Myocyte (in vitro differentiated cells): ENCODE results near the gene SLC12A5. TPM values are rescaled to one million over a fixed set of nuclear protein-coding genes. Genes with fewer than 3 reads are reported as not detected.

ENCODE experiments used
- DNase-seq: peaks from one replicate; pipeline ENCODE4 v3.0.0-alpha.2; 2012; ENCODE audit warnings: low read depth
- total RNA-seq: library from RNA; depleted of rRNA; stranded (reverse); fragments of >200 nt; gene quantifications from 2 replicates; pipeline ENCODE4 v1.2.3, GENCODE V29; 2014

The SLC12A5 gene
- total RNA-seq, 1 donor from 2014 or later, result not detected

DNA sequence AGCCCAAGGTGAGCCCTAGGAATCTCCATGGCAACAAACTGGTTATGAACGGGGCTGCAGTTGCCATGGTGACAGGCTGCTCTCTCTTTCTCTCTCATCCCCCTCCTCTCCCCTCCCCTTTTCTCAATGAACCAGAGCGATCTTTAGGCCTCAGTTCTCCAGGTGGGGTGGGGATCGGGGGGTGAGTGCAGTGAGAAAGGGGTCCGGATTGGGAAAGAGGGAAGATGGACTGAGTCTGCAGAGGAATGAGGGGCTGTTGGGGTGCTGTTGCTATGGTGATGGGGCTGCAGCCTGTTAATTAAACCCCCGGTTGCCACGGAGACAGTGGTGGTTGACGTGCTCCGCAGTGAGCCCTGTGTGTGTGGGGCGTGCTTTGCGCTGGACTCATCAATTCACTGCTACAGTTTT, 3.6 kb upstream of the SLC12A5 start:
- DNase-seq, result no peak

DNA sequence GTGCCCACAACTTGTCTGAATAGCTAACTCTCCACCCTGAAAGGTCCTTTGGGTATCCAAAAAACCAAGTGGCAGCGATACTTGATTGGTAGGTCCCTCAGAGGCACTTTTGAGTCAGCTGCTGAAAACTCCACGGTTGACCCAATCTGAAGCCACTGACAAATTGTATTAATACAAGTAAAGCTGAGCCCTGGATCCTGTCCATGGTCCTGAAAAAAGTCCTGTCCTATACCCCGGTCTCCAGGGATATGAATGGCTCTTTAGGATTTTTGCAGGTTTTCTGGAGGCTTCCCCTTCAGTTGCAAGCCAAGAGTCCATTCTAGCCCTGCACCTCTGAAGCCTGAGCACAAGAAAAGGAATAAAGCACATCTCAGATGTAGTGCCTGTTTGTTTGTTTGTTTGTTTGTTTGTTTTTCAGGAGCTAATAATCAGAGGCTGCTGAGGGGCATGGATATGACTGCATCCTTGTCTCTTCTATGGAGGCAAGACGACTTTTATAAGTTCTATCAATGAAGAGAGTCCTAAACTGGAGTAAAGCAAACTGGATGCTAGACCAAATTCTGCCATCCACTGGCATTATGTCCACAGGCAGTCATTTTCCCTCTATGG, 1.7 kb upstream of the SLC12A5 start:
- DNase-seq, result peak; percentile 73

DNA sequence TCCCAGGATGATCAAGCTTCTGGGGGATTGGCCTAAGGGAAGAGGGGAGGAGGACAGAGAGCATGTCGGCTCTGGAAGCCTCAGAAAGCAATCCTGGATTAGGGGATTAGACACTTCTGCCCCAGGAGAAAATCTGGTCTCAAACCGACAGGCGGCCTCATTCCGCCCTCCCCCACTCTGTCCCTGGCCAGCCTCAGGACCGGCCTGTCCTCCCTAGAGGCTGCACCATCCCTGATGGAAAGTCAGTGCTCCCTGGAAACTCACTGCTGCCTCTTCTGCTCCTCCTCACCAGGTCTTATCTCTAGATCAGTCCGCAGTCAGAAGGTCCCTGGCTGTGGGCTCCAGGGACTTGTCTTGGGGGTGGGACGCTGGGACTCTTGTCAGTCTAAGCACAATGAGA, 905 bp upstream of the SLC12A5 start:
- DNase-seq, result no peak

DNA sequence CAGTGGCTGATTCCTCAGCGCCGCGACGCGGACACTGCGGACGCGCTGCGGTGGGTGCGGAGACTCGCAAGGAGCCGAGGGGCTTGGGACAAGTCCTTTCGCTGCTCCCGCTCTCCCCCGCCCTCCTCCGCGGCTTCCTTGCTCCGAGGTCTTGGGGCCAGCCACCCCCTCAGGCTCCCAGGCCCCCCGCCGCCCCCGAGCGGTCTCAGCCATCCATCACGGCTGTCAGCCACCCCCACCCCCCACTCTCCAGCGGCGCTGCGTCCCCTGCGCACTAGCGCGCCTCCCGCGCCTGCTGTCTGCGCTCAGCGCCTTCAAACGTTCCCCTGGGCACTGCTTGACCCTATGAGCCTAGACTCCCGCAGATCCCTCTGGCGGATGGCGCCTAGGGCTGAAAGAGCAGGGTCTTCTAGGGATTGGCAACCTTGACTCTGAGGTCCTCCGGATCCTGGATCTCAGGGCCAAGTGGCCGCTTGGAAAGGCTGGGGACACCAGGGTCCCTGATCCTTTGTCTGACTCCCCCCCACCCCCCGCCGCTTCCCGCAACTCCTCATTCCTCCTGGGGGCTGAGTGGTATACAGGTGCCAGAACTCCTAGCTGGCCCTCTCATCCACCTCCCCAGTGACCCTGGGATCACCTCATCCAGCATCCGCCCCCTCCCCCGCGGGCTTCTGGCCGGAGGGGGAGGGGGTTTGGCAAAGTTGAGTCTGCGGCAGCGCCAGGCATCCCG, 1.4 kb downstream of the SLC12A5 start:
- DNase-seq, result no peak

DNA sequence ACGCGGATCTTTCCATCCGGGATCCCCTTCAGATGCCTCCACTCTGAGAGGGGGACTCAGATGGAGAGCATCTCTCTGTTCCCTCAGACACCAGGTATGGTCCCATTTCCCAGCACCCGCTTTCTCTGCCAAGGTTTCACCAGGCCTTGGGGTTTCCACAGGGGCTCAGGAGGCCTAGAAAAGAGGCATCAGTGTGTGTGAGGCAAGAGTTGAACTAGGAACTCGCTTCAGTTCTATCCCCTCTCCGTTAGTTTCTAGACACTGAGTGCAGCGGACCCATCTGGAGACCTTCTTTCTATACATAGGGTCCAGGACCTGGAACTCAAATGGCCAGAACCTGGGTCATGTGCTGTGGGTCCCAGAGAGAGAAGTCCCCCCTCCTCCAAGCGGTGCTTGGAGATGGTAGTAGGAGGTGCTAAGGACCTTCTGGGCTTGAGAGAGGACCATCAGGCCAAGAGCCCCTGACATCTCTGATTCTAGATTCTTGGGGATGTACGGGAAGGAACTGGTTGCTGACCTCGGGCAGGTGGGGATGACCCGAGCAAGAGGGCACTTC, 2.1 kb downstream of the SLC12A5 start:
- DNase-seq, result no peak

DNA sequence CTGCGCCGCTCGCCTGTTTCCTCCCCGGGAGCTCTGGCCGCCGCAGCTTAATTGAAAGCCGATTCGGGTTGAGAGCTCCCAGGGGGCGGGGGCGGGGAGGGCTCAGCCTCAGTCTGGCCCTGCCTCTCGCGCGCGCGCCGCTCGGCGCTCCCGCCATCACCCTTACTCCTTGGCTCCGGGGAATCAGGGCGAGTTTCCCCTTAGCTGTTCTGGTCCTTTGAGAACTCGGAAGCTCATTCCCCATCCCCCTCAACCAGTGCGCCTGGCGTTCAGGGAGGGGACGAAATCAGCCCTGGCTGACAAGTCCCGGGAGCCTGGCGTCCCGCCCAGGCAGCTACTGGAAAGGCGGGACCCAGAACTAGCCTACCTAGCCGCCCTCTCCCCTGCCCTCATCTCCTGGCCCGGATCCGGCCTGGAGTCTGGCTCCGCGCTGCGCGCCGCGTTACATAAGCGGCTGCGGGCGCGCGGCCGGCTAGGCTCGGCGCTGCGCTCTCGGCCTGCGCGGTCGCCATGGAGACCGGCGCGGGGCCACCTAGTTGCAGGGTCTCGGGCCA, 2.8 kb downstream of the SLC12A5 start:
- no peak for DNase-seq

DNA sequence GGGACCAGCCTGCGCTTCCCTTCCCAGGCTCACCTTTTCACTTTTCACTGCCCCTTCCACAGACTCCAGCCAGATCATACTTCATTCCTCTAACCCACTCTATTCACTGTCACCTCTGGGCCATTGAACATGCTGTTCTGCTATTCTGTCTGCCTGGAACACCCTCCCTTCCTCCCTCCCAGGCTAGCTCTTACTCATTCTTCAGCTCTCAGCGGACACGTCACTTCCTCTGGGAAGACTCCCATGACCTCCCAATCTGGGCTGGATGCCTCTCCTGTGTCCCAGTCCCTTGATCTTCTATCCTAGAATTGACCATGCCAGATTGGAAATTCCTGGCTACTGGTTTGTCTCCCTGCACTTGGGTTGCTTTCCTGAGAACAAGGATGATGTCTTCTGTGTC, 5.0 kb downstream of the SLC12A5 start:
- DNase-seq, result no peak

DNA sequence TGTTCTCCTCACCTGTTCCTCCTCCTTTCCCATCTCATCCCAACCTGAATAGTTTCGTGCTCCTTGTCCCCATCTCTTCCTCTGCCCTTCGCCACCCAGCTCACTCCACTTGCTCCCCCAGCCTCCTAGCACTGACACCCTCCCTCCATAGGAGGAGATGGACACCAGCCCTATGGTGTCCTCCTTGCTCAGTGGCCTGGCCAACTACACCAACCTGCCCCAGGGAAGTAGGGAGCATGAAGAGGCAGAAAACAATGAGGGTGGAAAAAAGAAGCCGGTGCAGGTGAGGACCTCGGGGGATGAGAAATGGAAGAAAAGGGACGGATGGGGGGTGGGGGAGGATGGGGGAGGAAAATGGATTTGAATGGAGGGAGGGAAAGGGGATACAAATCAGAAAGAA, 6.2 kb downstream of the SLC12A5 start:
- no peak for DNase-seq

DNA sequence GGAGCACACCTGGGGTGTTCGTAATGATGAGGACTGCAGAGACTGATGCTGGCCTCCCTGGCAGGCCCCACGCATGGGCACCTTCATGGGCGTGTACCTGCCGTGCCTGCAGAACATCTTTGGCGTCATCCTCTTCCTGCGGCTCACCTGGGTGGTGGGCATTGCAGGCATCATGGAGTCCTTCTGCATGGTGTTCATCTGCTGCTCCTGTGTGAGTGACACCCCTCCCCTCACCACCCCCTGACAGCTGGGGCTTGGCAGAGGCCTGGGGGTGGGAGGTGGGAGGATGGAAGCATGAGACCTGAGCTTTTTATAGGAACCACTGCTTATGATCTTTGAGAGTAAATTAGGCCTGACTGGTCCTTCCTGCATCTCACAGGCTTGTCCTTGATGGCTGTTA, 6.7 kb downstream of the SLC12A5 start:
- DNase-seq, result no peak

DNA sequence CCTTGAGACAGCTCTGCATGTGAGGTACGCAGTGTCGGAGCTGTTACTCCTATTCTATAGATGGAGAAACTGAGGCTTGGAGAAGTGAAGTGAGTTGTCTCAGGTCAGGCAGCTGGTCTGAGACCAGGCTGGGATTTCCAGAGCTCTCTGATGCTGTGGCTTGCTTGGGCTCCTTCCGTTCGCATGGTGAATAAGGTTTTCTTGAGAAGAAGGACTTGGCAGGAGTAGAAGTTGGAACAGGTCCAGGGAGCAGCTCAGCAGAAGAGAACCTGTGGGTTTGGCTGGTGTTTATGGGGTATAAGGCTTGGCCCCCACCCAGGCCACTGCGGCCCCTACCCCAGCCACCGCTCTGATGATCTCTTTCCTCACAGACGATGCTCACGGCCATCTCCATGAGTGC, 7.4 kb downstream of the SLC12A5 start:
- DNase-seq, result no peak

DNA sequence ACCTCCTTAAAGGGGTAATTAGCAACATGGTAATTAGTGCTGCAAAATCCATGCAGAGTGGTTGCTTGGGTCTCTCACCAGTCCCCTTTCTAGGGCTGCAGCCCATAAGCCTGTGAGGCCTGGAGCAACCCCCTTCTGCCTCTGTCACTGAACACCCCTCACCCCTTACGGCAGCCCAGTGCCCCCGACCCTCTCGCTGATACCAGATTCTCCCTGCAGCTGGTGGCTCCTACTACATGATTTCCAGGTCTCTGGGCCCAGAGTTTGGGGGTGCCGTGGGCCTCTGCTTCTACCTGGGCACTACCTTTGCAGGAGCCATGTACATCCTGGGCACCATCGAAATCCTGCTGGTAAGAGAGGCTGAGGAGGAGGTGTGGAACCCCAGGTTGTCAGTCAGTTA, 8.0 kb downstream of the SLC12A5 start:
- no peak for DNase-seq

DNA sequence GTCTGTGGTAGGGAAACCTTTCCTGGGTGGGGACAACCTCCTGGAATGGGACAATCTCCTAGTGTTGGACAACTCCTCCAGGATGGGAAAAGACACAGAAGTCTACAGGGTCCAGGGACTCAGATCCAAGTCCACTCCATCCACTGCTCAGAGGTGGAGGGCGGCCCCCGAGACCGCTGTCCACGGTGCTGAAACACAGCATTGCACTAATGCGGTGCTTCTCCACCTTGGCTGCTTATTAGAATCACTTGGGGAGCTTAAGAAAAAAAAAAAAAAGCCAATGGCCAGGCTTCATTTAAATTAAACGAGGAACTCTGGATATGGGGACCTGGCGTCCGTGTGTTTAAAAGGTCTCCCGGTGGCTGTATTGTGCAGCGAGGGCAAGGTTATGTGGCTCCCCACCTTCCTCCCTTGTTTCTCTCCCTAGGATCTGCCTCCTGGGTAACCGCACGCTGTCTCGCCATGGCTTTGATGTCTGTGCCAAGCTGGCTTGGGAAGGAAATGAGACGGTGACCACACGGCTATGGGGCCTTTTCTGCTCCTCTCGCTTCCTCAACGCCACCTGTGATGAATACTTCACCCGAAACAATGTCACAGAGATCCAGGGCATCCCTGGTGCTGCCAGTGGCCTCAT, 12.0 kb downstream of the SLC12A5 start:
- peak; percentile 54 for DNase-seq

DNA sequence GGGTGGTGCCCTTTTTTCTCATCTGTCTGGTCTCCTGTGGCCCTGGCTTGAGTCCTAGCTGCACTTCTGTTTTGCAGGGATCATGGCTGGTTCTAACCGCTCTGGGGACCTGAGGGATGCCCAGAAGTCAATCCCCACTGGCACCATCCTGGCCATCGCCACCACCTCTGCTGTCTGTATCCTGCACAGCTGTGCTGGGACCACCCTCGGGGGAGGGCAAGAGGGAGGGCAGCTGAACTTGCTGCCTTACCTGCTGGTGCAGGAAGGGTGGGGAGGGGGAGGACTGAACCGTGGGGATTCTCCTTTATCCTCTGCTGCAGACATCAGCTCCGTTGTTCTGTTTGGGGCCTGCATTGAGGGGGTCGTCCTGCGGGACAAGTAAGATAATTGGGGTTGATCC, 14.5 kb downstream of the SLC12A5 start:
- no peak for DNase-seq

DNA sequence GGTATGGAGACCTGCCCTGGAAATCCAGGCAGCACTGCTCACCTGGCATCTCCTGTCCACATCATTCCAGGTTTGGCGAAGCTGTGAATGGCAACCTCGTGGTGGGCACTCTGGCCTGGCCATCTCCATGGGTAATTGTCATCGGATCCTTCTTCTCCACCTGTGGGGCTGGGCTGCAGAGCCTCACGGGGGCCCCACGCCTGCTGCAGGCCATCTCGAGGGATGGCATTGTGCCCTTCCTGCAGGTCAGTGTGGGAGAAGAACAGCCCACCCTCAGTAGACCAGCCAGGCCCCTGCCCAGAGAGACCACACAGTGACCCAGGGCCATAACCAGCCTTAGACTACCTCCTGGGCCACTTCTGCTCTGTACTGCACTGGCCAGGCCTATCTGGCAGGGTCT, 15.9 kb downstream of the SLC12A5 start:
- no peak for DNase-seq

DNA sequence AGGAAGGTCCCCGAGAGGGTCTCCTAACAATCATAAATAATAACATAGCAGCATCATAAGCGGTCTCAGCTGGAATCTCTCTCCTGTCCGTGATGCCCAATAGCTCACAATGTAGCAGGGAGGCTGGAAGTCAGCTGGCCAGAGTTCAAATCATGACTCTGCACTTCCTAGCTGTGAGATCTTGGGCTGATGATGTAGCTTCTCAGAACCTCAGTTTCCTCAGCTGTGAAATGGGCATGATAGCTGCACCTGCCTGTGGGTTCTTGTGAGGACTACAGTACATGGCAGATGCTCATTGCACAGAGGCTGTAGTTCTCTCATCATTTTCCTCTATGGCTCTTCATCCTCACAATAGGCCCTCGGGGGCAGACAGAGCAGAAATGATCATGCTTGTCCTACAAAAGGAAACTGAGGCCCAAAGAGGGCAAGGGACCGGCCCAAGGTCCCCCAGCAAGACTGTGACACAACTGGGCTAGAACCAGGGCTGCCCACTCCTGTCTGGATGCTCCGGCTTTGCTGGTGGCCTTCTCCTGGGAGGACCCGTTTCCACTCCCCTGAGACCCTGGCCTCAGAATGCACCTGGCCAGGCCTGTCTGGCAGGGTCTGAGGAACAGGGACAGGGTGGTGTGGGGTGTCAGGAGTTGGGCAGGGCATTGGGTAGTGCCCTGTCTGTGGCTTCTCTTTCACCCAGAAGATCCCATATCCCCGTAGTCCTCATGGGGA, 17.7 kb downstream of the SLC12A5 start:
- DNase-seq, result no peak

DNA sequence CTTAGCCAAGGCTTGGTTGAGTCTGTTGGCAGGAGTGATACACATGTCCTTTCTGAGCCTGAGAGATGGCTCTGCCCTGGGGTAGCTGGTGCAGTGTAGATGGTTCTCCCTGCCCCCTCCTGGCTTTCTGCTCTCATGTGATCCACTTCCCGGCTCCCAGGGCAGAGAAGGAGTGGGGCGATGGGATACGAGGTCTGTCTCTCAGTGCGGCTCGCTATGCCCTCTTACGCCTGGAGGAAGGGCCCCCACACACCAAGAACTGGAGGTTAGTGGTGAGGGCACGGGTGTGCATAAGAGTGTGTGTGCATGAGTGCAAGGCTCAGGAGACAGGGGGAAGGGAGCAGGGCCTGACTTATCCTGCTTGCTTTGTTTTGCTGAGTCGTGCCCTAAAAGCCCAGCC, 18.8 kb downstream of the SLC12A5 start:
- DNase-seq, result no peak

DNA sequence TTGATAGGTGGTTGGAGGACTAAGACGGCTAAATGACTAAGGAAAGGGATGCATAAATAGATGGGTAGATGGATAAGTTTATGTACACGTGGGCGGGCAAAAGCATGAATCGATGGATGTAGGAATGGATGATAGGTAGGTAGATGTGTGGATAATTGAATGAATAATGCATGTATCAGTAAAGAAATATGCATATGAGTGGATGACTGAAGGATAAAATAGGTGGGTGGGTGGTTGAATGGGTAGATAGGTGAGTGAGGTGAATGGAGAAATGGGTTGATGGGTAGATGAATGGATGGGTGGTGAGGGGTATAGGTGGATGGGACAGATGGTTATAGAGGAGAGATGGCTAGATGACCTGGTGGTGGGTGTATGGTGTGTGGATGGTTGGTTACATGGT, 20.2 kb downstream of the SLC12A5 start:
- DNase-seq, result no peak

DNA sequence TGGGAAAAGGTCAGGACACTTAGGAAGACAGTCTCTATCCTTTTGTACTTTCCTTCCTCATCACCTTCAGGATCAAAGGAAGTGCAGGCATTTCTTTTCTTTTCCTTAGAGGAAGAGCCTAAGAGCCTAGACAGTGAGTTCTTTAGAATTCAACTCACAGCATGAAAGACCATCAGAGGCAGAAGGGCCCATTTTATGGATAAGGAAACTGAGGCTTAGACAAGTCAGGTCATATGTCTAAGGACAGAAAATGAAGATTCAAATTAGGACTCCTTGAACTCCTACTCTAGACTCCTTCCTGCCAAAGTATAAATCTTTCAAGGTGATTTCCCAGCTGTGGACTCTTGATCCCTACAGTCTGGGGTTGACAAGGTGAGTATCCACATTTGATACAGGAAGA, 20.8 kb downstream of the SLC12A5 start:
- DNase-seq, result no peak

DNA sequence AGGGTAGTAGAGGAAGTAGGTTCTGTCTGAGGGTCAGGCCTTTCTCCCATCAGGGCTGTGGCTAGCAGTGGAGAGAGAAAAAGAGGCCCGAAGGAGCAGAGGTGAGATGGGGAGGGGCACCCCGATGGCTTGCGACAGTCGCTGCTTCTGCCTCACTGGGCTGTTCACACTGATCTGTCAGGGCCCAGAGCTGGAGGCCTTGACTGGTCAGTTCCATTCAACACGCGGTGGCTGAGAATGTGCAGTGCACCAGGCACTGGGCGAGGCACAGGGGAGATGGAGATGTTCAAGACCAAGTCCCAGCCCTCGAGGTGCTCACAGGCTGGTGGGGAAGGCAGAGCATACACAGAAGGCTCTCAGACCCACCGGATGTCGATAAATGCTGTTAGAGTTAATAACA, 21.4 kb downstream of the SLC12A5 start:
- DNase-seq, result no peak

DNA sequence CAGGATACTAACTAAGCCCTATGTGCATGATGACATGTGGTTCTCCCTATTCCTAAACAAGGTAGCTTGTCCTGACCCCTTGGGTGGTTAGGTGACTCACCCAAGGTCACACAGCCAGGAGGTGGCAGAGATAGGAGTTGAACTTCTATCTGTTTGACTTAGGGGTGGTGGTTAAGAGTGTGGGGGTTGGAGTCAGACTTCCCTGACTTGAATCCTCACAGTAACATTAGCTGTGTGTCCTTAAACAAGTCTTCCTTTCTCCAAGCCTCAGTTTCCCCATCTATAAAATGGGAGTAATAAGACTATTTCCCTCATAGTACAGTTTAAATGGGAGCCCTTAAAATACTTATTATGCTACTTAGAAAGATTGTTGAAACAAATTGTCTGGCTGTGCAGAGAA, 21.9 kb downstream of the SLC12A5 start:
- DNase-seq, result no peak

DNA sequence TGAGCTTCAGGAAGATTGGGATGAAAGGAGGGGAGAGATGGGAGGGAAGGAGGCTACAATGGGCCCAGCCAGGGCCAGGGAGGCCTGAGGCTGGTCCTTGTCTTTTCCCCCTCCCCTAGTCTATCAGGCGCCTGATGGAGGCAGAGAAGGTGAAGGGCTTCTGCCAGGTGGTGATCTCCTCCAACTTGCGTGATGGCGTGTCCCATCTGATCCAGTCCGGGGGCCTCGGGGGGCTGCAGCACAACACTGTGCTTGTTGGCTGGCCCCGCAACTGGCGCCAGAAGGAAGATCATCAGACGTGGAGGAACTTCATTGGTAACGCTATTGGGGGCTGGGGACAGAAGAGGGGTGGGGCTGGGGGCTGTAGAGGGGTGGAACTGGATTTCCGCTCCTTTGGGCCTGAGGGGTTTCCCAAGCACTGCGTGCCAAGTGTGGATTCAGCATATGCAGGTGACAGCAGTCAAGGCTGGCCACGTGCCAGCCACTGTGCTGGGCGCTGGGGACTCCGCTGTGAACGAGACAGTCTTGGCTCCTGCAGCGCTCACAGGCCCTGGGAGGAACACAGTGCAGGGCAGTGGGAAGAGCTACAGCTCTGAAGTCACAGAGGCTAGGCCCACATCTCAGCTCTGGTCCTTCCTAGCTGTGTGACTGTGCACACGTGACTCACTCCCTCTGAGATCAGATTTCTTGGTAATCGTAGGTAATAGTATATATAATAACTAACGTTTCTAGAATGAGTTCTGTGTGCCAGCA, 22.7 kb downstream of the SLC12A5 start:
- no peak for DNase-seq
